Loucy (cell line): ENCODE measurements around the gene CDC37L1.

Source experiments
- CTCF ChIP-seq: fragments of 200-600 bp; sonication (generic); conservative IDR thresholded peaks from 2 replicates; pipeline ENCODE4 v1.5.1; 2014; ENCODE audit warnings: mild to moderate bottlenecking, antibody characterized with exemption, low read length
- EZH2phosphoT487 ChIP-seq: fragments of 200-600 bp; IDR thresholded peaks from 2 replicates; pipeline ENCODE4 v1.6.1; 2018; ENCODE audit warnings: antibody characterized with exemption, mild to moderate bottlenecking, moderate library complexity, borderline replicate concordance

GRCh38 chr9:4742246-4742645, 62.9 kb downstream of the CDC37L1 start:
- TF ChIP-seq CTCF, result no peak
- no peak for TF ChIP-seq EZH2phosphoT487
